Measurements from ENCODE around the gene GRM8.

GRM8 gene

GRCh38 chr7:127146746-127147536, 105.8 kb downstream of the GRM8 start:
- DNase-seq: no peak

- DNase-seq: no peak
Measured at GRCh38 chr7:127137146-127137545, 115.6 kb downstream of the GRM8 start.

GRCh38 chr7:127135871-127136485, 116.8 kb downstream of the GRM8 start:
- DNase-seq: no peak

- no peak for DNase-seq
Measured at GRCh38 chr7:127123220-127123619, 129.5 kb downstream of the GRM8 start.

GRCh38 chr7:127119517-127119916, 133.2 kb downstream of the GRM8 start:
- DNase-seq: no peak

GRCh38 chr7:127114742-127115265, 137.9 kb downstream of the GRM8 start:
- DNase-seq: no peak

- no peak for DNase-seq
Measured at GRCh38 chr7:127107601-127108007, 145.1 kb downstream of the GRM8 start.

GRCh38 chr7:127093340-127093739, 159.4 kb downstream of the GRM8 start:
- DNase-seq: no peak

- no peak for DNase-seq
Measured at GRCh38 chr7:127091620-127092019, 161.1 kb downstream of the GRM8 start.

- no peak for DNase-seq
Measured at GRCh38 chr7:127089146-127089545, 163.6 kb downstream of the GRM8 start.

- no peak for DNase-seq
Measured at GRCh38 chr7:127081539-127081938, 171.2 kb downstream of the GRM8 start.

GRCh38 chr7:127080576-127080975, 172.2 kb downstream of the GRM8 start:
- no peak for DNase-seq

- no peak for DNase-seq
Measured at GRCh38 chr7:127066974-127067373, 185.8 kb downstream of the GRM8 start.

- no peak for DNase-seq
Measured at GRCh38 chr7:127059475-127059874, 193.3 kb downstream of the GRM8 start.

GRCh38 chr7:127057918-127058317, 194.8 kb downstream of the GRM8 start:
- DNase-seq: no peak

GRCh38 chr7:127056202-127056601, 196.5 kb downstream of the GRM8 start:
- no peak for DNase-seq

GRCh38 chr7:127047521-127047920, 205.2 kb downstream of the GRM8 start:
- no peak for DNase-seq

- no peak for DNase-seq
Measured at GRCh38 chr7:127041689-127042452, 210.9 kb downstream of the GRM8 start.

GRCh38 chr7:127040042-127040441, 212.7 kb downstream of the GRM8 start:
- no peak for DNase-seq

GRCh38 chr7:127039541-127039940, 213.2 kb downstream of the GRM8 start:
- DNase-seq: no peak

GRCh38 chr7:127035203-127035849, 217.4 kb downstream of the GRM8 start:
- DNase-seq: no peak

GRCh38 chr7:127034186-127034806, 218.4 kb downstream of the GRM8 start:
- DNase-seq: no peak

GRCh38 chr7:127029823-127030222, 222.9 kb downstream of the GRM8 start:
- DNase-seq: no peak

All from NCI-H1105 (cell line).